SH-SY5Y (cell line): Measurements from ENCODE around the gene HS3ST2.

Experiments used
- GATA2 ChIP-seq: IDR thresholded peaks from 2 replicates; pipeline ENCODE4 v1.6.1; 2011; ENCODE audit warnings: mild to moderate bottlenecking, low read depth, low read length
- GATA3 ChIP-seq: IDR thresholded peaks from 2 replicates; pipeline ENCODE4 v1.6.1; 2011; ENCODE audit warnings: low read depth, mild to moderate bottlenecking, low read length, moderate library complexity

HS3ST2 gene

DNA sequence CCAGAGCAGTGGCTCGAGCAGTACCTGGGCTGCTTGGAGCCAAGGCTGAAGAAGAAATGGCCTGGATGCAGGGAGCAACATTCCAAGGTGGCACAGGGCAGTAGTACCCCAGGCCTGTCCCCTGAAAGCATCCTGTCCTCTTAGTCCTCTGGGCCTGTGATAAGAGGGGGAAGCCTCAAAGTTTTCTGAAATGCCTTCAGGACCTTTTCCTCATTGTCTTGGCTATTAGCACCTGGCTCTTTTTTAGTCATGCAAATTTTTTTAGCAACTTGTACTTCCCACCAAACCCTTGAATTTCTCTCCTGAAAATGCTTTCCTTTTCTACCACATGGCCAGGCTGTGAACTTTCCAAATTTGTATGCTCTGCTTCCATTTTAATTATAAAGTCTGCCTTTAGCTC lies 148.9 kb downstream of the HS3ST2 start:
- no peak for TF ChIP-seq GATA3
- no peak for TF ChIP-seq GATA2
